A549 (cell line): ENCODE measurements around the gene DERL2. TPM values are rescaled to one million over a fixed set of nuclear protein-coding genes. Genes with fewer than 3 reads are reported as not detected.

Source experiments
- ATAC-seq, 2 experiments: fragments of 200-7000 bp in 1 of 2; fragments of >200 bp in 1 of 2; cut with Nextera tagmentation in 1 of 2; cut with Tn5 transposase in 1 of 2; 3 replicates each; pipeline versions ENCODE4 v1.8.0 to v1.9.1; 2018 to 2020; ENCODE audit warnings: mild to moderate bottlenecking in 1 of 2, moderate library complexity in 1 of 2
- CTCF ChIA-PET: fragments of 300-600 bp; sonication (Branson Sonifier 250); formaldehyde crosslinking; extraction: SDS; loops from one replicate; lab custom pipeline; 2021; ENCODE audit warnings: antibody characterized with exemption, inconsistent platforms; lab: Yijun Ruan, JAX
- POLR2A ChIA-PET: fragments of 350-600 bp; formaldehyde crosslinking; extraction: SDS; loops from one replicate; lab custom pipeline; 2021; ENCODE audit warnings: antibody characterized with exemption, inconsistent platforms; lab: Yijun Ruan, JAX
- DNase-seq, 2 experiments: peaks; one replicate each; pipeline versions ENCODE4 v3.0.0 to v3.0.0-alpha.2; 2011 to 2016; ENCODE audit warnings: low read depth in 1 of 2, low spot score in 1 of 2
- FAIRE-seq: peaks from 2 replicates; lab custom pipeline; 2011; peaks lifted over from hg19 to GRCh38; lab: Jason Lieb, UNC
- H3K27ac ChIP-seq, 2 experiments: fragments of >200 bp; sonication (Bioruptor Twin); formaldehyde crosslinking; 3 replicates each; pipeline ENCODE4 v1.5.1; 2016 to 2017
- H3K4me1 ChIP-seq: fragments of >200 bp; sonication (Bioruptor Twin); formaldehyde crosslinking; 3 replicates; pipeline ENCODE4 v1.6.1; 2016
- H3K4me2 ChIP-seq: fragments of >200 bp; sonication (Bioruptor Twin); formaldehyde crosslinking; 3 replicates; pipeline ENCODE4 v1.6.1; 2016
- H3K4me3 ChIP-seq: fragments of >200 bp; sonication (Bioruptor Twin); formaldehyde crosslinking; 3 replicates; pipeline ENCODE4 v1.5.1; 2016
- H3K9me3 ChIP-seq: fragments of >200 bp; sonication (Bioruptor Twin); formaldehyde crosslinking; 3 replicates; pipeline ENCODE4 v1.6.1; 2016
- BHLHE40 ChIP-seq: IDR thresholded peaks from 2 replicates; pipeline ENCODE4 v1.6.1; 2012; ENCODE audit warnings: low read depth, low read length, inconsistent platforms
- CEBPB ChIP-seq, 2 experiments: fragments of >200 bp in 1 of 2; sonication (Bioruptor Twin) in 1 of 2; formaldehyde crosslinking in 1 of 2; IDR thresholded peaks; 2 replicates each; pipeline ENCODE4 v1.6.1; 2012 to 2016
- EHF ChIP-seq: fragments of 250-450 bp; sonication (Bioruptor Pico); IDR thresholded peaks from 2 replicates; pipeline ENCODE4 v1.5.0; 2020; ENCODE audit warnings: mild to moderate bottlenecking
- EHMT2 ChIP-seq: fragments of 200-600 bp; sonication (generic); IDR thresholded peaks from 2 replicates; pipeline ENCODE4 v1.6.1; 2016; ENCODE audit warnings: antibody characterized with exemption, low read depth, mild to moderate bottlenecking, moderate library complexity
- EP300 ChIP-seq, 2 experiments: fragments of >200 bp; sonication (Bioruptor Twin); formaldehyde crosslinking; IDR thresholded peaks; 2 replicates in 1 of 2; 3 replicates in 1 of 2; pipeline ENCODE4 v1.6.1; 2016 to 2017
- ESRRA ChIP-seq: fragments of 150-350 bp; IDR thresholded peaks from 2 replicates; pipeline ENCODE4 v1.6.1; 2014; ENCODE audit warnings: mild to moderate bottlenecking, low read length, borderline replicate concordance
- FOSB ChIP-seq: fragments of 250-450 bp; sonication (Bioruptor Pico); IDR thresholded peaks from 2 replicates; pipeline ENCODE4 v1.5.0; 2020; ENCODE audit warnings: mild to moderate bottlenecking, moderate library complexity
- FOSL2 ChIP-seq, 2 experiments: fragments of 450-650 bp in 1 of 2; fragments of >200 bp in 1 of 2; sonication (Bioruptor Twin) in 1 of 2; formaldehyde crosslinking; IDR thresholded peaks; 2 replicates each; pipeline versions ENCODE4 v1.5.0 to v1.6.1; 2016 to 2020; ENCODE audit warnings: mild to moderate bottlenecking in 1 of 2, moderate library complexity in 1 of 2
- FOXS1 ChIP-seq: fragments of 250-450 bp; sonication (Bioruptor Pico); IDR thresholded peaks from 2 replicates; pipeline ENCODE4 v1.5.0; 2020; ENCODE audit warnings: mild to moderate bottlenecking, moderate library complexity
- GATA3 ChIP-seq: IDR thresholded peaks from 2 replicates; pipeline ENCODE4 v1.6.1; 2012; ENCODE audit warnings: borderline replicate concordance
- HEYL ChIP-seq: fragments of 250-450 bp; sonication (Bioruptor Pico); IDR thresholded peaks from 2 replicates; pipeline ENCODE4 v1.8.0; 2021; ENCODE audit warnings: mild to moderate bottlenecking, moderate library complexity
- HOXA7 ChIP-seq: fragments of 250-450 bp; sonication (Bioruptor Pico); IDR thresholded peaks from 2 replicates; pipeline ENCODE4 v1.5.0; 2020; ENCODE audit warnings: mild to moderate bottlenecking, moderate library complexity
- HOXB13 ChIP-seq: fragments of 250-450 bp; sonication (Bioruptor Pico); IDR thresholded peaks from 2 replicates; pipeline ENCODE4 v1.5.0; 2020; ENCODE audit warnings: low read depth, mild to moderate bottlenecking, moderate library complexity
- HOXB5 ChIP-seq: fragments of 250-450 bp; sonication (Bioruptor Pico); IDR thresholded peaks from 2 replicates; pipeline ENCODE4 v1.5.0; 2020; ENCODE audit warnings: mild to moderate bottlenecking, moderate library complexity
- JUNB ChIP-seq: fragments of >200 bp; sonication (Bioruptor Twin); formaldehyde crosslinking; IDR thresholded peaks from 2 replicates; pipeline ENCODE4 v1.6.1; 2016
- MAFK ChIP-seq: fragments of 450-650 bp; IDR thresholded peaks from 2 replicates; pipeline ENCODE4 v1.6.1; 2014; ENCODE audit not compliant: partially characterized antibody
- NPAS2 ChIP-seq: fragments of 250-450 bp; sonication (Bioruptor Pico); IDR thresholded peaks from 2 replicates; pipeline ENCODE4 v1.8.0; 2022; ENCODE audit warnings: mild to moderate bottlenecking, moderate library complexity, borderline replicate concordance
- NR3C1 ChIP-seq: fragments of >200 bp; sonication (Bioruptor Twin); formaldehyde crosslinking; IDR thresholded peaks from 3 replicates; pipeline ENCODE4 v1.6.1; 2017
- PHF8 ChIP-seq: fragments of 200-600 bp; sonication (generic); IDR thresholded peaks from 2 replicates; pipeline ENCODE4 v1.6.1; 2016; ENCODE audit warnings: low read depth, mild to moderate bottlenecking, antibody characterized with exemption, moderate library complexity, borderline replicate concordance
- POLR2AphosphoS2 ChIP-seq: conservative IDR thresholded peaks from 2 replicates; pipeline ENCODE4 v1.6.1; 2012; ENCODE audit warnings: low read length, improper control_type of control experiment, inconsistent platforms
- RAD21 ChIP-seq, 2 experiments: fragments of >200 bp in 1 of 2; sonication (Bioruptor Twin) in 1 of 2; formaldehyde crosslinking in 1 of 2; IDR thresholded peaks in 1 of 2; conservative IDR thresholded peaks in 1 of 2; 2 replicates in 1 of 2; 3 replicates in 1 of 2; pipeline ENCODE4 v1.6.1; 2012 to 2018; ENCODE audit warnings: inconsistent platforms in 1 of 2
- RARB ChIP-seq: fragments of 250-450 bp; sonication (Bioruptor Pico); IDR thresholded peaks from 2 replicates; pipeline ENCODE4 v1.8.0; 2021; ENCODE audit warnings: mild to moderate bottlenecking, moderate library complexity
- SREBF2 ChIP-seq: fragments of 450-650 bp; IDR thresholded peaks from 2 replicates; pipeline ENCODE4 v1.6.1; 2014; ENCODE audit warnings: mild to moderate bottlenecking, moderate library complexity
- TFCP2L1 ChIP-seq: fragments of 250-450 bp; sonication (Bioruptor Pico); IDR thresholded peaks from 2 replicates; pipeline ENCODE4 v1.5.0; 2021; ENCODE audit warnings: mild to moderate bottlenecking
- TP53 ChIP-seq: fragments of 250-450 bp; sonication (Bioruptor Pico); IDR thresholded peaks from 2 replicates; pipeline ENCODE4 v1.5.0; 2021; ENCODE audit warnings: mild to moderate bottlenecking, moderate library complexity
- ZFP36 ChIP-seq: fragments of 450-650 bp; IDR thresholded peaks from 2 replicates; pipeline ENCODE4 v1.6.1; 2014; ENCODE audit warnings: borderline replicate concordance; ENCODE audit not compliant: partially characterized antibody
- ZSCAN20 ChIP-seq: fragments of 250-450 bp; sonication (Bioruptor Pico); IDR thresholded peaks from 2 replicates; pipeline ENCODE4 v1.8.0; 2022; ENCODE audit warnings: mild to moderate bottlenecking, moderate library complexity
- WGBS: methylation state at CpG from one replicate; pipeline ENCODE4 v1.1.6; 2017; ENCODE audit errors: missing lambda C conversion rate; 5-methylcytosine and 5-hydroxymethylcytosine counted together
- polyA plus RNA-seq, 4 experiments: library from polyadenylated mRNA; depleted of rRNA in 3 of 4; stranded (reverse); fragments of >200 nt; fragmentation: RNase III in 1 of 4; extraction: RNeasy Plus Mini Kit Qiagen cat#74134 plus additional on column Dnase treatment in 1 of 4; gene quantifications; 2 replicates in 3 of 4; 3 replicates in 1 of 4; pipeline ENCODE4 v1.2.3, GENCODE V29; 2011 to 2017
- TF ChIP-seq, protein P1 (sequence below): fragments of 450-650 bp; IDR thresholded peaks from 2 replicates; pipeline ENCODE4 v1.6.1; 2014; ENCODE audit warnings: antibody characterized with exemption
- TF ChIP-seq, protein P2 (sequence below): fragments of >200 bp; sonication (Bioruptor Twin); formaldehyde crosslinking; IDR thresholded peaks from 3 replicates; pipeline ENCODE4 v1.6.1; 2016
- TF ChIP-seq, protein P3 (sequence below): IDR thresholded peaks from 2 replicates; pipeline ENCODE4 v1.6.1; 2012; ENCODE audit warnings: low read depth, borderline replicate concordance
- TF ChIP-seq, protein P4 (sequence below): fragments of >200 bp; sonication (Bioruptor Twin); formaldehyde crosslinking; IDR thresholded peaks from 2 replicates; pipeline ENCODE4 v1.6.1; 2016
- TF ChIP-seq, protein P5 (sequence below): IDR thresholded peaks from 2 replicates; pipeline ENCODE4 v1.6.1; 2012

The DERL2 gene
- polyA plus RNA-seq, 2 of the 4 experiments (the other 2 are of a cell fraction), result 113 to 139 TPM

DNA sequence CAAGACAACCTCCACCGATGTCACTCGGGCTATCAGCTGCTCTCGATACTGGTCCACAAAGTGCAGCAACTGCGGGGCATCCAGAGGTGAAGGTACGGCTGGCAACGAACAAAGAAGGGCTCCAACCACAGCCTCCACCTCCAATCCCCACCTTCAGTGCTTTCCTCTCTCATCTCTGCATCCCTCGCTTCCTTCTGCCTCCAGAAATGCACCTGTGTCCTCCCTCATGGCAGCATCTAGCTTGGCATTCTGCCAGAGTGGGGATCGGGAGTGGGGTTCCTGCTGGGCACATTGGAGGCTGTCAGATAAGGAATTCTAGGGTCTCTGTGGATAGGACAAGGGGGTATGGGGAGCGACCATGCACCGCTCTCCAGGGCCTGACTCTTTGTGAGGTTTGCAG, 29.0 kb upstream of the DERL2 start:
- POLR2A ChIA-PET, result interaction anchor here (0.6 to 1.9 kb wide), 3 partner anchors 9 to 35 kb away, joined by 3 to 11 read pairs (median 4); partner anchors contain the start of genes DERL2 and MIS12
- no peak for TF ChIP-seq GATA3
- no peak for TF ChIP-seq CEBPB (IDR thresholded peaks at IDR 0.05)
- no peak for TF ChIP-seq NR3C1
- TF ChIP-seq FOXS1 (CRISPR knock-in tag), result no peak
- TF ChIP-seq HOXB5 (CRISPR knock-in tag), result no peak
- TF ChIP-seq, protein P1, sequence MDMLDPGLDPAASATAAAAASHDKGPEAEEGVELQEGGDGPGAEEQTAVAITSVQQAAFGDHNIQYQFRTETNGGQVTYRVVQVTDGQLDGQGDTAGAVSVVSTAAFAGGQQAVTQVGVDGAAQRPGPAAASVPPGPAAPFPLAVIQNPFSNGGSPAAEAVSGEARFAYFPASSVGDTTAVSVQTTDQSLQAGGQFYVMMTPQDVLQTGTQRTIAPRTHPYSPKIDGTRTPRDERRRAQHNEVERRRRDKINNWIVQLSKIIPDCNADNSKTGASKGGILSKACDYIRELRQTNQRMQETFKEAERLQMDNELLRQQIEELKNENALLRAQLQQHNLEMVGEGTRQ, result no peak
- no peak for TF ChIP-seq ZSCAN20 (CRISPR knock-in tag)
- no peak for TF ChIP-seq EP300 (IDR thresholded peaks at IDR 0.05)
- TF ChIP-seq JUNB, result no peak
- TF ChIP-seq PHF8, result no peak
- TF ChIP-seq NPAS2 (CRISPR knock-in tag), result no peak
- TF ChIP-seq HOXA7 (CRISPR knock-in tag), result no peak
- TF ChIP-seq FOSB (CRISPR knock-in tag), result no peak
- TF ChIP-seq, protein P2, sequence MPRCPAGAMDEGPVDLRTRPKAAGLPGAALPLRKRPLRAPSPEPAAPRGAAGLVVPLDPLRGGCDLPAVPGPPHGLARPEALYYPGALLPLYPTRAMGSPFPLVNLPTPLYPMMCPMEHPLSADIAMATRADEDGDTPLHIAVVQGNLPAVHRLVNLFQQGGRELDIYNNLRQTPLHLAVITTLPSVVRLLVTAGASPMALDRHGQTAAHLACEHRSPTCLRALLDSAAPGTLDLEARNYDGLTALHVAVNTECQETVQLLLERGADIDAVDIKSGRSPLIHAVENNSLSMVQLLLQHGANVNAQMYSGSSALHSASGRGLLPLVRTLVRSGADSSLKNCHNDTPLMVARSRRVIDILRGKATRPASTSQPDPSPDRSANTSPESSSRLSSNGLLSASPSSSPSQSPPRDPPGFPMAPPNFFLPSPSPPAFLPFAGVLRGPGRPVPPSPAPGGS, result no peak
- no peak for TF ChIP-seq RARB (CRISPR knock-in tag)
- TF ChIP-seq TP53, result no peak
- no peak for TF ChIP-seq RAD21 (conservative IDR thresholded peaks at IDR 0.05 in 1 of 2, IDR thresholded peaks at IDR 0.05 in 1 of 2)
- no peak for TF ChIP-seq SREBF2
- TF ChIP-seq, protein P3, sequence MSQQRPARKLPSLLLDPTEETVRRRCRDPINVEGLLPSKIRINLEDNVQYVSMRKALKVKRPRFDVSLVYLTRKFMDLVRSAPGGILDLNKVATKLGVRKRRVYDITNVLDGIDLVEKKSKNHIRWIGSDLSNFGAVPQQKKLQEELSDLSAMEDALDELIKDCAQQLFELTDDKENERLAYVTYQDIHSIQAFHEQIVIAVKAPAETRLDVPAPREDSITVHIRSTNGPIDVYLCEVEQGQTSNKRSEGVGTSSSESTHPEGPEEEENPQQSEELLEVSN, result no peak
- TF ChIP-seq EHMT2, result no peak
- no peaks in the 10 kb centered on the region for H3K9me3 ChIP-seq

DNA sequence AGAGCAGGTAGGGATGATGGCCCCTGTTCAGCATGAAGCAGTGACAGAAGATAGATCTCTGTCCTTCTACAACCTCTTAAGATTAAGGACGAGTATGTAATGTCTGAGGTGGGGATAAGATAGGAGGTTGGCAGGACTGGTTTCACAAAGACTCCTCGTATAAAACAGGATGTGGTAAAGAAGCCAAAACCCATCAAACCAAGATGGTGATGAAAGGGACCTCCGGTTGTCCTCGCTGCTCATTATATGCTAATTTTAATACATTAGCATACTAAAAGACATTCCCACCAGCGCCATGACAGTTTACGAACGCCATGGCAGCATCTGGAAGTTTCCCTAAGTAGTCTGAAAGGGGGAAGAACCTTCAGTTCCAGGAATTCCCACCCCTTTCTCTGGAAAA, 27.6 kb upstream of the DERL2 start:
- Histone ChIP-seq H3K4me2 (no peak overlapping the region), H3K4me1 (peaks cover 19% of the 10 kb centered on the region), H3K4me3 (no peak overlapping the region), H3K27ac (no peak overlapping the region), H3K9me3 (no peaks in the 10 kb centered on the region)
- TF ChIP-seq BHLHE40 (no peak), ZFP36 (no peak), POLR2AphosphoS2 (no peak), FOSL2 (IDR thresholded peaks at IDR 0.05) (no peak), FOSL2 (CRISPR knock-in tag; IDR thresholded peaks at IDR 0.05) (no peak), HOXB13 (CRISPR knock-in tag) (no peak), MAFK (no peak), ESRRA (no peak), EHF (CRISPR knock-in tag) (no peak), TFCP2L1 (CRISPR knock-in tag) (no peak), HOXA7 (CRISPR knock-in tag) (no peak), TP53 (no peak), HEYL (CRISPR knock-in tag) (no peak), HOXB5 (CRISPR knock-in tag) (no peak)
- TF ChIP-seq, protein P4, sequence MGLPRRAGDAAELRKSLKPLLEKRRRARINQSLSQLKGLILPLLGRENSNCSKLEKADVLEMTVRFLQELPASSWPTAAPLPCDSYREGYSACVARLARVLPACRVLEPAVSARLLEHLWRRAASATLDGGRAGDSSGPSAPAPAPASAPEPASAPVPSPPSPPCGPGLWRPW, result no peak
- TF ChIP-seq, protein P5, sequence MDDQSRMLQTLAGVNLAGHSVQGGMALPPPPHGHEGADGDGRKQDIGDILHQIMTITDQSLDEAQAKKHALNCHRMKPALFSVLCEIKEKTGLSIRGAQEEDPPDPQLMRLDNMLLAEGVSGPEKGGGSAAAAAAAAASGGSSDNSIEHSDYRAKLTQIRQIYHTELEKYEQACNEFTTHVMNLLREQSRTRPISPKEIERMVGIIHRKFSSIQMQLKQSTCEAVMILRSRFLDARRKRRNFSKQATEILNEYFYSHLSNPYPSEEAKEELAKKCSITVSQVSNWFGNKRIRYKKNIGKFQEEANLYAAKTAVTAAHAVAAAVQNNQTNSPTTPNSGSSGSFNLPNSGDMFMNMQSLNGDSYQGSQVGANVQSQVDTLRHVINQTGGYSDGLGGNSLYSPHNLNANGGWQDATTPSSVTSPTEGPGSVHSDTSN, result no peak
- FAIRE-seq (peak; percentile 77), DNase-seq (no peak), ATAC-seq (no peak)
- WGBS, result 53% methylated on average over 7 of the region's 7 CpGs
- POLR2A ChIA-PET, result no interaction called here
- CTCF ChIA-PET, result no interaction called here

More for the DNA sequence above, 29.0 kb upstream of the DERL2 start:
- WGBS, result 89% methylated on average over 10 of the region's 10 CpGs
- CTCF ChIA-PET, result interaction anchor here (0.6 to 1.1 kb wide), 3 partner anchors 10 to 72 kb away, joined by 3 to 5 read pairs (median 3); a partner anchor contains a TSS
- no peak overlapping the region for H3K4me3 ChIP-seq
- ATAC-seq (no peak), DNase-seq (no peak), FAIRE-seq (no peak)
- H3K4me2 ChIP-seq, result no peak overlapping the region
- H3K4me1 ChIP-seq, result peaks cover 19% of the 10 kb centered on the region
- peak overlapping the region in 1 of 2 experiments; percentile 76; a peak in 2 of 6 replicates for H3K27ac ChIP-seq
